Naive thymus-derived CD8-positive, alpha-beta T cell (primary cell): Measurements from ENCODE around the gene DTD1. TPM values are rescaled to one million over a fixed set of nuclear protein-coding genes. Genes with fewer than 3 reads are reported as not detected.
A peak's percentile ranks its signal among the peaks of the same experiment; 100 is the strongest.

Experiments used
- ATAC-seq, 2 donors: fragments of 150-1000 bp; cut with Tn5 transposase in 1 of 2; sonication (Bioruptor Pico), chemical (Tn5 transposase) in 1 of 2; 1 replicate in 1 of 2; 2 replicates in 1 of 2; pipeline ENCODE4 v1.10.0; 2021; ENCODE audit warnings: mild to moderate bottlenecking in 2 of 2, moderate library complexity in 2 of 2
- POLR2A ChIA-PET: fragments of 350-600 bp; sonication (Branson Sonifier 250); formaldehyde crosslinking; loops from one replicate; lab custom pipeline; 2021; ENCODE audit warnings: antibody characterized with exemption; lab: Charles Lee
- DNase-seq, 10 donors: peaks; one replicate each; pipeline versions ENCODE4 v3.0.0 to v3.0.0-alpha.2; 2020 to 2022
- H3K27ac Mint-ChIP-seq, 10 donors: one replicate each; pipeline ENCODE4 v1.8.0; 2020 to 2022; ENCODE audit warnings: mild to moderate bottlenecking in 10 of 10, mixed read lengths in 10 of 10, moderate library complexity in 4 of 10, inconsistent platforms in 1 of 10
- H3K27me3 Mint-ChIP-seq, 5 donors: one replicate each; pipeline ENCODE4 v1.8.0; 2021 to 2022; ENCODE audit warnings: mixed read lengths in 5 of 5
- H3K36me3 Mint-ChIP-seq, 3 donors: one replicate each; pipeline ENCODE4 v1.8.0; 2020 to 2022; ENCODE audit warnings: mixed read lengths in 3 of 3, mild to moderate bottlenecking in 2 of 3, inconsistent platforms in 1 of 3
- H3K4me1 Mint-ChIP-seq, 4 donors: one replicate each; pipeline ENCODE4 v1.8.0; 2021 to 2022; ENCODE audit warnings: mixed read lengths in 4 of 4
- H3K4me3 Mint-ChIP-seq, 10 donors: one replicate each; pipeline ENCODE4 v1.8.0; 2020 to 2022; ENCODE audit warnings: mild to moderate bottlenecking in 10 of 10, mixed read lengths in 10 of 10, moderate library complexity in 6 of 10, inconsistent platforms in 1 of 10
- H3K9me3 Mint-ChIP-seq, 9 donors: one replicate each; pipeline ENCODE4 v1.8.0; 2020 to 2022; ENCODE audit warnings: mixed read lengths in 9 of 9, mild to moderate bottlenecking in 3 of 9, inconsistent platforms in 1 of 9, moderate library complexity in 1 of 9
- polyA plus RNA-seq, 3 donors: library from polyadenylated mRNA; unstranded; fragments of 300-500 nt; fragmentation: Illumina TruSeq; gene quantifications; one replicate each; pipeline ENCODE4 v1.2.3, GENCODE V29; 2021
- total RNA-seq, 8 experiments: library from RNA in 2 of 8; stranded (reverse) in 2 of 8; gene quantifications; one replicate each; pipeline ENCODE4 v1.2.3 and lab custom pipeline; 2021 to 2026

The DTD1 gene
- total and polyA plus RNA-seq, 5 experiments from 2014 or later: 14.5 to 50.4 (median 33.9) TPM

GRCh38 chr20:18698735-18699380 lies 111.0 kb downstream of the DTD1 start:
- H3K4me1 Mint-ChIP-seq: peaks cover 2 to 20% (median 4%) of the 10 kb centered on the region in 4 donors
- no peak overlapping the region for H3K27ac Mint-ChIP-seq
- DNase-seq: no peak
- H3K36me3 Mint-ChIP-seq: peaks cover 6 to 8% (median 8%) of the 10 kb centered on the region in 3 donors
- POLR2A ChIA-PET: no interaction called here
- H3K4me3 Mint-ChIP-seq: no peak overlapping the region
- no peak for ATAC-seq
- H3K9me3 Mint-ChIP-seq: no peaks in the 10 kb centered on the region
- H3K27me3 Mint-ChIP-seq: no peaks in the 10 kb centered on the region

DNA sequence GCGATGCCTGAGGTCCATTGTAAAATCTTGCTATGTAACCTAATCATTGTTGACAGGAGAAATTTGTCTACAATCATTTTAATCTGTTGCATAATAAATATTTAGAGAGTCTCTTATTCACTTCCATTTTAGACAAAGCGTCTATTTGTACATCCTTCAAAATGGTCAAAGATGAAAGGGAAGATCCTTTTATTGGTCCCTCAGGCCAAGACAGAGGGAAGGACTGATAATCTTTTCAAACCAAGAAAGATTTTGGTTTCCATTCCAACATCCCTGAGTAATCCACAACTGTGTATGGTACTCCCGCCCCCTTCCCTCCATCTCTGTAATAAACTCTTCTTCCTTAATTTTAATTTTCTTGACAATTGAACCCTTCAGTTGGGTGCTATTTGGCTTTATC lies 114.1 kb downstream of the DTD1 start:
- ATAC-seq: no peak
- POLR2A ChIA-PET: no interaction called here

GRCh38 chr20:18702736-18703135 lies 114.9 kb downstream of the DTD1 start:
- no peak for ATAC-seq
- no peak overlapping the region for H3K27ac Mint-ChIP-seq
- no peaks in the 10 kb centered on the region for H3K27me3 Mint-ChIP-seq

More for the DNA sequence above, 114.1 kb downstream of the DTD1 start:
- DNase-seq: no peak
- H3K27me3 Mint-ChIP-seq: no peaks in the 10 kb centered on the region
- peaks cover 7 to 29% (median 14%) of the 10 kb centered on the region in 4 donors for H3K4me1 Mint-ChIP-seq
- H3K27ac Mint-ChIP-seq: peak overlapping the region in 1 of 10 donors; percentile 57
- H3K9me3 Mint-ChIP-seq: no peaks in the 10 kb centered on the region
- no peak overlapping the region for H3K4me3 Mint-ChIP-seq
- H3K36me3 Mint-ChIP-seq: peaks cover 3 to 6% (median 4%) of the 10 kb centered on the region in 3 donors

GRCh38 chr20:18705490-18705889 lies 117.6 kb downstream of the DTD1 start:
- ATAC-seq: no peak
- H3K4me1 Mint-ChIP-seq: peaks cover 9 to 27% (median 14%) of the 10 kb centered on the region in 4 donors
- no peak for DNase-seq
- H3K9me3 Mint-ChIP-seq: no peaks in the 10 kb centered on the region
- no peaks in the 10 kb centered on the region for H3K27me3 Mint-ChIP-seq
- POLR2A ChIA-PET: no interaction called here
- H3K36me3 Mint-ChIP-seq: peaks cover 0 to 3% (median 0%) of the 10 kb centered on the region in 3 donors
- peak overlapping the region in 2 of 10 donors; percentile 7 to 63 for H3K27ac Mint-ChIP-seq
- H3K4me3 Mint-ChIP-seq: no peak overlapping the region

More at GRCh38 chr20:18702736-18703135, 114.9 kb downstream of the DTD1 start:
- Mint-ChIP-seq H3K9me3 (no peaks in the 10 kb centered on the region), H3K36me3 (peaks cover 3 to 6% (median 4%) of the 10 kb centered on the region in 3 donors), H3K4me3 (no peak overlapping the region), H3K4me1 (peaks cover 7 to 32% (median 14%) of the 10 kb centered on the region in 4 donors)
- DNase-seq: no peak
- POLR2A ChIA-PET: no interaction called here

DNA sequence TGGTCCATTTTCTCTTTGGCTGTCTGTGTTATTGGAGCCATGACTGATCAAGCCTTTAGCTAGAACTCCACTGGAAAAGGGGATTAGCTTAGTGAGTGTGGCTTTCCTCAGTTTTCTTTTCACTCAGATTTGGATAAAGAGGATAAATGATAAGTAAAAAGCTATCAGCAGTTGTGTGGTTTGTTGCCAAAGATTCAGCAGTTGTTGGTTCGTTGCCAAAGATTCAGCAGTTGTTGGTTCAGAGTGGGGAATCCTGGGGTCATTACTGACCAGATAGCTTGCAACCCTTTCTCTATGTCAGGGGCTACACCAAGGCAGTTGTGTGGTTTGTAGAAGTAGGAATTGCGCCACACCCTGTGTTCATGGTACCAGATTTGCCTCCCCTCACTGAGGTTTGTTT lies 118.1 kb downstream of the DTD1 start:
- peaks cover 0 to 3% (median 0%) of the 10 kb centered on the region in 3 donors for H3K36me3 Mint-ChIP-seq
- DNase-seq: no peak
- peaks cover 7 to 24% (median 12%) of the 10 kb centered on the region in 4 donors for H3K4me1 Mint-ChIP-seq
- POLR2A ChIA-PET: no interaction called here
- ATAC-seq: no peak
- H3K27me3 Mint-ChIP-seq: no peaks in the 10 kb centered on the region
- H3K4me3 Mint-ChIP-seq: no peak overlapping the region
- H3K27ac Mint-ChIP-seq: no peak overlapping the region
- no peaks in the 10 kb centered on the region for H3K9me3 Mint-ChIP-seq

GRCh38 chr20:18712131-18712530 lies 124.3 kb downstream of the DTD1 start:
- Mint-ChIP-seq H3K4me3 (no peak overlapping the region), H3K9me3 (no peaks in the 10 kb centered on the region), H3K4me1 (peaks cover 8 to 24% (median 16%) of the 10 kb centered on the region in 4 donors), H3K36me3 (peaks cover 5 to 23% (median 18%) of the 10 kb centered on the region in 3 donors), H3K27ac (peak overlapping the region in 1 of 10 donors; percentile 49), H3K27me3 (no peaks in the 10 kb centered on the region)
- POLR2A ChIA-PET: no interaction called here
- ATAC-seq (no peak), DNase-seq (no peak)

- POLR2A ChIA-PET: no interaction called here
- ATAC-seq (no peak), DNase-seq (no peak)
- Mint-ChIP-seq H3K4me1 (peaks cover 9 to 20% (median 16%) of the 10 kb centered on the region in 4 donors), H3K27me3 (no peaks in the 10 kb centered on the region), H3K9me3 (no peaks in the 10 kb centered on the region), H3K4me3 (no peak overlapping the region), H3K36me3 (peaks cover 5 to 23% (median 18%) of the 10 kb centered on the region in 3 donors), H3K27ac (peak overlapping the region in 2 of 10 donors; percentile 13 to 65)
Observed at GRCh38 chr20:18712882-18713281, 125.0 kb downstream of the DTD1 start.

DNA sequence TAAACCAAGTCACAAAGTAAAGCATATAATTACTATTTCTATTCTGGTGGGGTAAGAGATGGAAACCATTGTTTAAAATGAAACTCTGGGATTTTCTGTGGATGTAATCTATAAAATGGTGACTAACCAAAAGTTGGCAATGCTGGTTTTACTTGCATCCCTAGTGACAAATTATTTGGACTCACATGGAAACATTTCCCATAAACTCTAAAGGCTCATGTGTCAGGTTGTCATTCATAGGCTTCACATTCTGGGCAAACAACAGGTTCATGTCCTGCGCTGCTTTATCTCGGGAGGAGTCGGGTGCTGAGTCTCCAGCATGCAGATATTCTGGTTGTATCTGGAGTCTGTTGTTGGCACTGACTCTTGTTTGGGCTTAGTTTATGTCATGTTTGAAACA lies 127.7 kb downstream of the DTD1 start:
- Mint-ChIP-seq H3K36me3 (peaks cover 5 to 33% (median 27%) of the 10 kb centered on the region in 3 donors), H3K4me1 (peaks cover 9 to 20% (median 17%) of the 10 kb centered on the region in 4 donors), H3K4me3 (no peak overlapping the region), H3K27ac (peak overlapping the region in 4 of 10 donors; percentile 7 to 57 (median 35)), H3K27me3 (no peaks in the 10 kb centered on the region), H3K9me3 (peaks cover 0 to 4% (median 0%) of the 10 kb centered on the region in 9 donors)
- POLR2A ChIA-PET: no interaction called here
- ATAC-seq: no peak
- DNase-seq: no peak

GRCh38 chr20:18717062-18717461 lies 129.2 kb downstream of the DTD1 start:
- peak in 1 of 10 donors; percentile 4 for DNase-seq
- Mint-ChIP-seq H3K27ac (peak overlapping the region in 1 of 10 donors; percentile 26), H3K4me3 (no peak overlapping the region), H3K36me3 (peaks cover 10 to 41% (median 25%) of the 10 kb centered on the region in 3 donors), H3K4me1 (peaks cover 9 to 14% (median 12%) of the 10 kb centered on the region in 4 donors), H3K27me3 (no peaks in the 10 kb centered on the region), H3K9me3 (peaks cover 0 to 4% (median 0%) of the 10 kb centered on the region in 9 donors)
- peak in 1 of 2 donors; percentile 55 for ATAC-seq
- POLR2A ChIA-PET: no interaction called here

GRCh38 chr20:18718129-18718528 lies 130.3 kb downstream of the DTD1 start:
- no peak overlapping the region for H3K27ac Mint-ChIP-seq
- H3K36me3 Mint-ChIP-seq: peaks cover 10 to 45% (median 22%) of the 10 kb centered on the region in 3 donors
- ATAC-seq (no peak), DNase-seq (no peak)
- no peak overlapping the region for H3K4me3 Mint-ChIP-seq
- peaks cover 9 to 12% (median 12%) of the 10 kb centered on the region in 4 donors for H3K4me1 Mint-ChIP-seq
- POLR2A ChIA-PET: no interaction called here
- no peaks in the 10 kb centered on the region for H3K27me3 Mint-ChIP-seq
- H3K9me3 Mint-ChIP-seq: peaks cover 0 to 4% (median 0%) of the 10 kb centered on the region in 9 donors

DNA sequence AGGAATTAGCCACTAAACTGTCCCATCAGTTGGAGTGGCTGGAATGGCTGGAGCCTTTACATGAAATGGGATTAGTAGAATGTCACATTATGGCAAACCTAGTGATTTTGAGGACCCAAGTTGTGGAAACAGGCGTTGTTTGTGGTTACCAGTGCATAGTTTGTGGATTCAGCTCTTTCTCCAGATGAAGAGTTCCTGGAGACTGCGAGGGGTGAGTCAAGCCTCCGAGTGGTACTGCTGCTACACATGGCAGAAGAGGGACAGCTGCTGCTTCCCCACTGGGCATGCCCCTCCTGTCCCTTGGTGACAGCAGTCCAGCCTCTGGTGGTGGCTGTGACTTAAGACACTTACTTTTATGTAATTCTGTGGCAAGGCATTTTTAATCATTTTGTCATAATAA lies 131.6 kb downstream of the DTD1 start:
- Mint-ChIP-seq H3K27ac (no peak overlapping the region), H3K4me3 (no peak overlapping the region), H3K4me1 (peaks cover 9 to 12% (median 11%) of the 10 kb centered on the region in 4 donors), H3K27me3 (no peaks in the 10 kb centered on the region), H3K36me3 (peaks cover 5 to 42% (median 9%) of the 10 kb centered on the region in 3 donors), H3K9me3 (peaks cover 0 to 4% (median 0%) of the 10 kb centered on the region in 9 donors)
- ATAC-seq (no peak), DNase-seq (no peak)
- POLR2A ChIA-PET: no interaction called here

- peaks cover 0 to 4% (median 0%) of the 10 kb centered on the region in 9 donors for H3K9me3 Mint-ChIP-seq
- H3K4me1 Mint-ChIP-seq: peaks cover 5 to 18% (median 15%) of the 10 kb centered on the region in 4 donors
- no peak overlapping the region for H3K27ac Mint-ChIP-seq
- POLR2A ChIA-PET: no interaction called here
- no peak overlapping the region for H3K4me3 Mint-ChIP-seq
- DNase-seq (no peak), ATAC-seq (no peak)
- H3K36me3 Mint-ChIP-seq: peaks cover 5 to 32% (median 7%) of the 10 kb centered on the region in 3 donors
- no peaks in the 10 kb centered on the region for H3K27me3 Mint-ChIP-seq
Observed at GRCh38 chr20:18721551-18722115, 133.8 kb downstream of the DTD1 start.

- ATAC-seq (no peak), DNase-seq (no peak)
- Mint-ChIP-seq H3K4me1 (peaks cover 7 to 19% (median 17%) of the 10 kb centered on the region in 4 donors), H3K27me3 (no peaks in the 10 kb centered on the region), H3K9me3 (peaks cover 0 to 4% (median 0%) of the 10 kb centered on the region in 9 donors), H3K27ac (no peak overlapping the region), H3K4me3 (no peak overlapping the region), H3K36me3 (peaks cover 5 to 32% (median 7%) of the 10 kb centered on the region in 3 donors)
- POLR2A ChIA-PET: no interaction called here
Observed at GRCh38 chr20:18722371-18722770, 134.5 kb downstream of the DTD1 start.
